LNCaP clone FGC (cell line): ENCODE data around the gene MIEF1.
A peak's percentile ranks its signal among the peaks of the same experiment; 100 is the strongest.
"Not testable (repeated sequence)": the region's sequence is repeated elsewhere in the genome, so short reads cannot be mapped to it uniquely, and the experiment has no call there.

Source experiments
- DNase-seq: peaks from one replicate; pipeline ENCODE4 v3.0.0-alpha.2; 2011; ENCODE audit warnings: low read depth
- H3K4me3 ChIP-seq: 2 replicates; pipeline ENCODE4 v1.5.1; 2011; ENCODE audit warnings: mild to moderate bottlenecking, low read depth, low read length, control low read depth
- CTCF ChIP-seq: IDR thresholded peaks from 2 replicates; pipeline ENCODE4 v1.5.1; 2012; ENCODE audit warnings: mild to moderate bottlenecking; ENCODE audit not compliant: control insufficient read depth, insufficient read depth; ENCODE audit errors: extremely low read depth

Gene MIEF1

GRCh38 chr22:39504071-39504470 lies 2.0 kb downstream of the MIEF1 start:
- no peak for DNase-seq
- no peak for TF ChIP-seq CTCF
- peak overlapping the region; percentile 96 for H3K4me3 ChIP-seq

- not testable (repeated sequence) for H3K4me3 ChIP-seq, DNase-seq
Observed at GRCh38 chr22:39507021-39507420, 4.9 kb downstream of the MIEF1 start.

GRCh38 chr22:39508393-39508792 lies 6.3 kb downstream of the MIEF1 start:
- no peak for TF ChIP-seq CTCF
- DNase-seq: no peak
- no peak overlapping the region for H3K4me3 ChIP-seq

GRCh38 chr22:39510529-39511149 lies 8.5 kb downstream of the MIEF1 start:
- H3K4me3 ChIP-seq: no peak overlapping the region
- DNase-seq: no peak
- no peak for TF ChIP-seq CTCF

GRCh38 chr22:39511226-39511625 lies 9.1 kb downstream of the MIEF1 start:
- no peak for DNase-seq
- no peak overlapping the region for H3K4me3 ChIP-seq
- no peak for TF ChIP-seq CTCF

GRCh38 chr22:39512026-39512425 lies 9.9 kb downstream of the MIEF1 start:
- no peak overlapping the region for H3K4me3 ChIP-seq
- TF ChIP-seq CTCF: no peak
- no peak for DNase-seq

- no peak for DNase-seq
- no peak for TF ChIP-seq CTCF
- no peak overlapping the region for H3K4me3 ChIP-seq
Observed at GRCh38 chr22:39513791-39514190, 11.7 kb downstream of the MIEF1 start.
